Panc1 (cell line): ENCODE measurements around the gene RNU1-4. TPM values are rescaled to one million over a fixed set of nuclear protein-coding genes. Genes with fewer than 3 reads are reported as not detected.
"Not testable (repeated sequence)": the region's sequence is repeated elsewhere in the genome, so short reads cannot be mapped to it uniquely, and the experiment has no call there.

Source experiments
- ATAC-seq: fragments of 200-7000 bp; cut with Tn5 transposase; 2 replicates; pipeline ENCODE4 v1.9.1; 2020; ENCODE audit warnings: mild to moderate bottlenecking, moderate library complexity
- BruUV-seq: library from RNA; stranded (reverse); fragments of 400-500 nt; replicated peaks from 2 replicates; lab custom pipeline; 2021; lab: Mats Ljungman, UMichigan
- CTCF ChIA-PET: fragments of 300-600 bp; sonication (Branson Sonifier 250); formaldehyde crosslinking; loops from one replicate; lab custom pipeline; 2022; ENCODE audit warnings: antibody characterized with exemption; lab: Charles Lee
- POLR2A ChIA-PET: fragments of 300-600 bp; sonication (Branson Sonifier 250); formaldehyde crosslinking; loops from one replicate; lab custom pipeline; 2022; ENCODE audit warnings: antibody characterized with exemption; lab: Charles Lee
- DNase-seq: peaks from one replicate; pipeline ENCODE4 v3.0.0-alpha.2; 2010; ENCODE audit warnings: low read depth, low spot score
- H3K27ac ChIP-seq: 2 replicates; pipeline ENCODE4 v1.5.1; 2011; ENCODE audit warnings: mild to moderate bottlenecking, low read length, inconsistent platforms
- H3K27me3 ChIP-seq: fragments of 200-500 bp; sonication (Bioruptor generic); 2 replicates; pipeline ENCODE4 v1.6.0; 2014; ENCODE audit warnings: low read length, inconsistent platforms; ENCODE audit not compliant: control insufficient read depth, insufficient read depth
- H3K36me3 ChIP-seq: fragments of 200-500 bp; sonication (Bioruptor generic); 2 replicates; pipeline ENCODE4 v1.5.1; 2014; ENCODE audit warnings: inconsistent platforms, mild to moderate bottlenecking, low read length, moderate library complexity; ENCODE audit not compliant: control insufficient read depth, insufficient read depth
- H3K4me1 ChIP-seq: 2 replicates; pipeline ENCODE4 v1.5.1; 2011; ENCODE audit warnings: inconsistent platforms, mild to moderate bottlenecking, low read length, moderate library complexity; ENCODE audit not compliant: control insufficient read depth, insufficient read depth
- H3K4me3 ChIP-seq, 2 experiments: 2 replicates each; pipeline ENCODE4 v1.5.1; 2011 to 2012; ENCODE audit warnings: low read depth in 2 of 2, low read length in 2 of 2, mild to moderate bottlenecking in 2 of 2, inconsistent platforms in 1 of 2, moderate library complexity in 1 of 2
- H3K9me3 ChIP-seq: fragments of 200-500 bp; sonication (Bioruptor generic); 2 replicates; pipeline ENCODE4 v1.5.1; 2014; ENCODE audit warnings: low read depth, mild to moderate bottlenecking, inconsistent platforms, low read length, moderate library complexity; ENCODE audit not compliant: control insufficient read depth, insufficient read depth
- in situ Hi-C: cut with HindIII; loops from 2 replicates; pipeline ENCODE4 v1.10.0; 2016; ENCODE audit warnings: low sequenced_read_pairs, low pct_unique_long_range_greater_than_20kb
- intact Hi-C: fragments of 100-400 bp; cut with micrococcal nuclease; formaldehyde crosslinking; loops from one replicate; pipeline ENCODE4 v1.10.0; 2022; ENCODE audit not compliant: unreplicated experiment
- total RNA-seq: library from RNA; stranded (reverse); gene quantifications from one replicate; pipeline ENCODE4 v1.2.1, GENCODE V29; 2021; ENCODE audit not compliant: unreplicated experiment

Gene RNU1-4
- total RNA-seq, 1 experiment from 2014 or later = 1,290 TPM

DNA sequence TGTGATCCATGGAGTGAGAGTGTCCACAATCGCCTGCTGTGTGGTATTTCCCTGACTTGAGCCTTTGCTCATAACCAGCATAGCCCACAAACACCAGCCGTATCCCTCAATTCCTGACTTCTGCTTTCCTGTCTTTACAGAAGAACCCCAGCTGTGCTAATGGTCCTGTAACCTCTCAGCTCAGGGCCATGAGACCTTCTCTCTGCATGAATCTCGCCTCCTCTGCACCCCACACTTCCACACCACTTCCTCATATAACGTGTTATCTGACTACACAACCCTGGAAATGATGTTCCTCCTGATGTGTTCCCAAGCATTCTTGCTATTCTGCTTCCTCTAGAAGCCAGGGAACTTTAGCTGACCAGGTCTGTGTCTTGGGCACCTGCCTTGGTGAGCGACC lies 41.3 kb downstream of the RNU1-4 start:
- POLR2A ChIA-PET, CTCF ChIA-PET, in situ Hi-C loops: not testable (repeated sequence)

DNA sequence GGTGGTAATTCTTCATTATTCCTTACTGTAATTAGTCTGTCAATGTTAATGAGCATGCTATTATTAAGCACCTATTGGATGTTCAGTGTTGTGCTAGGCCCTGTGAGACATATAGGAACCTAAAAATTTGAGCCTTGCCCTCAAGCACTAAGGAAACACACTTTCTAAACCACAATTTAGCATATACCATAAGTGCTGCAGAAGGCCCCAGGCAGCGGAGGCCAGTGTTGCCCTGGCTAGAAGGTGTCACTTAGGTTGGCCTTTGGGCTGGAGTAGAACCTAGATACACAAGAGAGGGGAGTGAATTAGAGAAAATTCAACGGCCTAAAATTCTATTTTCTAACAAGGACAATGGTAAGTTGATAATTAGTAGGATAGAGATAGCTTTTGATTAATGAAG lies 44.6 kb downstream of the RNU1-4 start:
- CTCF ChIA-PET, H3K4me1 ChIP-seq, ATAC-seq, H3K27ac ChIP-seq, in situ Hi-C loops, H3K9me3 ChIP-seq, H3K27me3 ChIP-seq, DNase-seq, H3K4me3 ChIP-seq, H3K36me3 ChIP-seq, POLR2A ChIA-PET, BruUV-seq, intact Hi-C loops: not testable (repeated sequence)

More for the DNA sequence above, 41.3 kb downstream of the RNU1-4 start:
- ATAC-seq, DNase-seq, H3K36me3 ChIP-seq, intact Hi-C loops, H3K4me1 ChIP-seq, H3K27ac ChIP-seq, H3K4me3 ChIP-seq, H3K9me3 ChIP-seq, H3K27me3 ChIP-seq, BruUV-seq: not testable (repeated sequence)

DNA sequence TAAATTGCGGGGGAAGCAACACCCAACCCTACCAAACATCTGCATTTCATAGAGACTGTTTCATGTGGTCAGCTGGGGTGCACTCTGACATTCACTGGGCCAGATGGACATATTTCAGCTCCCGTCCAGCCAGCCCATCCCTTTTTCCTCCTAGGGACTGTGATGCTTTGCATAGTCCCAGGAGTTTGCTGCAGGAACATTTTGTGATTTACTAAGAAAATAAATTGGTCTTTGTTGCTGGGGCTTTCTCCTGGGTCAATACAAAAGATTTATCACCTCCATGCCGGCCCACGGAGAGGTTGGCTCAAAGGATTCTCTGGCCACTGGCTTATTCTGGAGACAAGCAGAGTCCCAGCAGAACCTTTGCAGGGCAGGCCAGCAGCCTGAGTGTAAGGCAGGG lies 46.0 kb downstream of the RNU1-4 start:
- H3K27me3 ChIP-seq, H3K9me3 ChIP-seq, DNase-seq, intact Hi-C loops, BruUV-seq, POLR2A ChIA-PET, H3K27ac ChIP-seq, H3K36me3 ChIP-seq, H3K4me1 ChIP-seq, ATAC-seq, in situ Hi-C loops, H3K4me3 ChIP-seq, CTCF ChIA-PET: not testable (repeated sequence)

DNA sequence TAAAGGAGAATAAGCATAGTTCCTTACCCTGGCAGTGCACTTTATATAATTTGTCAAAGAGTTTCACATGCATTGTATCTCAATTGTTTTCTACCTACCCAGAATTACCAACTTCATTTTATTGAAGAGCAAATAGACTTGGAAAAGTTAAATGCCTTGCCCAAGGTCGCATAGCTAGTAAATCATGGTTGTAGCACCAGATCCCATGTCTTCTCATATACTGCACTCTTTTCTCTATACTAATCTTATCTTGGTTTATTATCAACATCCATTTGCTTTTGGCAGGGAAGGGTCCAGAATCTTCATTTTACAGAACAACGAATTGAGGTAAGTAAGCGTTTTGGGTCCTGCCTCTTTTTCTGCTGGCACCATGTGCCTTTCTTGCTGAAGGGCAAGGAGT lies 46.9 kb downstream of the RNU1-4 start:
- H3K9me3 ChIP-seq, H3K27me3 ChIP-seq, POLR2A ChIA-PET, H3K4me3 ChIP-seq, CTCF ChIA-PET, H3K27ac ChIP-seq, ATAC-seq, H3K4me1 ChIP-seq, H3K36me3 ChIP-seq, DNase-seq, in situ Hi-C loops, intact Hi-C loops, BruUV-seq: not testable (repeated sequence)

DNA sequence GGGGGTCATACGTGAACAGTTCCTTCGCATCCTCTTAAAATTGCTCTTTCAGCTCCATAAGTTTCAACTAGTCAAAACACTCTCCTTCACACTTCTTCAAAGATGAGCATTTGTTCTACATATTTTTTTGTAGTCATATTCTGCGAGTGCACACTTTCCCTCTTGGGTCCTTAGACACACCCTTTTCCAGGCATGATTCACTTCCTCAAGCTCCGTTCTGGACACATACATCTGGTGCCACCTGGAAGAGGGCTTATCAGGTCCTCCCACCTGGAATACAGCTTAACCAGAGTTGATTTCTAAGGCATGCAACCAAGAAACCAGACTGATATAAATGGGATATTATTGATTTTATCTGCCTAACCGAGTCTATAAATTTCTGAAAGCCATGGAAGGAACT lies 47.4 kb downstream of the RNU1-4 start:
- CTCF ChIA-PET, H3K4me1 ChIP-seq, H3K4me3 ChIP-seq, DNase-seq, BruUV-seq, intact Hi-C loops, ATAC-seq, H3K27ac ChIP-seq, H3K36me3 ChIP-seq, H3K27me3 ChIP-seq, H3K9me3 ChIP-seq, in situ Hi-C loops, POLR2A ChIA-PET: not testable (repeated sequence)

Other genes with a start within 250 kb of the RNU1-4 start
- 1,290 TPM for gene RNU1-1, start 226.2 kb upstream of the RNU1-4 start, total RNA-seq
- 73.2 TPM for gene NBPF1, start 127.0 kb upstream of the RNU1-4 start, total RNA-seq
- gene RNU1-3, start 73.6 kb upstream of the RNU1-4 start, total RNA-seq = 1,290 TPM
- gene RNU1-2, start 155.5 kb downstream of the RNU1-4 start, total RNA-seq = 1,290 TPM
- 13.6 TPM for gene CROCC, start 181.4 kb downstream of the RNU1-4 start, total RNA-seq
- gene MFAP2, start 240.1 kb downstream of the RNU1-4 start, total RNA-seq = 12.9 TPM